Ascending aorta (tissue), 2 donors: ENCODE results near the gene PAQR5. TPM values are rescaled to one million over a fixed set of nuclear protein-coding genes. Genes with fewer than 3 reads are reported as not detected.

Experiments used
- DNase-seq, 2 donors: peaks; one replicate each; pipeline ENCODE4 v3.0.0-alpha.2; 2019; ENCODE audit warnings: low spot score in 2 of 2
- H3K27ac ChIP-seq, 2 donors: fragments of 200-600 bp; sonication (generic); one replicate each; pipeline ENCODE4 v1.5.1; 2016 to 2017; ENCODE audit warnings: mild to moderate bottlenecking in 1 of 2
- H3K27me3 ChIP-seq: fragments of 200-600 bp; sonication (generic); one replicate; pipeline ENCODE4 v1.5.1; 2017
- H3K36me3 ChIP-seq, 2 donors: fragments of 200-600 bp; sonication (generic); one replicate each; pipeline ENCODE4 v1.5.1; 2016
- H3K4me1 ChIP-seq, 2 donors: fragments of 200-600 bp; sonication (generic); one replicate each; pipeline ENCODE4 v1.5.1; 2016 to 2017; ENCODE audit warnings: mild to moderate bottlenecking in 1 of 2
- H3K4me3 ChIP-seq, 2 donors: fragments of 200-600 bp; sonication (generic); one replicate each; pipeline ENCODE4 v1.5.1; 2016 to 2017; ENCODE audit warnings: mild to moderate bottlenecking in 1 of 2
- H3K9me3 ChIP-seq, 2 donors: fragments of 200-600 bp; sonication (generic); one replicate each; pipeline ENCODE4 v1.5.1; 2016
- CTCF ChIP-seq, 3 experiments: fragments of 200-600 bp in 2 of 3; fragments of 450-650 bp in 1 of 3; sonication (generic) in 2 of 3; IDR thresholded peaks; one replicate each; pipeline ENCODE4 v1.5.1; 2016 to 2019; ENCODE audit warnings: antibody characterized with exemption in 3 of 3, mild to moderate bottlenecking in 1 of 3, moderate library complexity in 1 of 3
- intact Hi-C: fragments of 100-400 bp; cut with DNase I; formaldehyde crosslinking; loops from one replicate; pipeline ENCODE4 v1.15.1; 2023
- total RNA-seq: library from RNA; depleted of rRNA; stranded (reverse); fragments of >200 nt; gene quantifications from one replicate; pipeline ENCODE4 v1.1.0, GENCODE V29; 2016

Gene PAQR5
- total RNA-seq, 1 donor from 2014 or later: 1.1 TPM

GRCh38 chr15:69315402-69316110 is 16.8 kb downstream of the PAQR5 start:
- no peak overlapping the region for H3K27ac ChIP-seq
- no peaks in the 10 kb centered on the region for H3K36me3 ChIP-seq
- no peak overlapping the region for H3K4me3 ChIP-seq
- H3K4me1 ChIP-seq: no peaks in the 10 kb centered on the region
- no peak for DNase-seq
- no peaks in the 10 kb centered on the region for H3K27me3 ChIP-seq
- H3K9me3 ChIP-seq: no peaks in the 10 kb centered on the region
- intact Hi-C loops: no loop called here
- no peak for TF ChIP-seq CTCF (IDR thresholded peaks at IDR 0.05)

- DNase-seq: no peak
Measured at GRCh38 chr15:69316291-69316690, 17.6 kb downstream of the PAQR5 start.

GRCh38 chr15:69317392-69317841 is 18.7 kb downstream of the PAQR5 start:
- no peaks in the 10 kb centered on the region for H3K9me3 ChIP-seq
- no peaks in the 10 kb centered on the region for H3K27me3 ChIP-seq
- H3K36me3 ChIP-seq: no peaks in the 10 kb centered on the region
- no peak for DNase-seq
- no peak overlapping the region for H3K4me3 ChIP-seq
- intact Hi-C loops: no loop called here
- TF ChIP-seq CTCF (IDR thresholded peaks at IDR 0.05): no peak
- H3K4me1 ChIP-seq: no peaks in the 10 kb centered on the region
- no peak overlapping the region for H3K27ac ChIP-seq

More at GRCh38 chr15:69316291-69316690, 17.6 kb downstream of the PAQR5 start:
- no peaks in the 10 kb centered on the region for H3K9me3 ChIP-seq
- no peak overlapping the region for H3K4me3 ChIP-seq
- H3K36me3 ChIP-seq: no peaks in the 10 kb centered on the region
- no peaks in the 10 kb centered on the region for H3K27me3 ChIP-seq
- intact Hi-C loops: no loop called here
- H3K27ac ChIP-seq: no peak overlapping the region
- no peaks in the 10 kb centered on the region for H3K4me1 ChIP-seq
- TF ChIP-seq CTCF (IDR thresholded peaks at IDR 0.05): no peak

GRCh38 chr15:69318033-69318432 is 19.3 kb downstream of the PAQR5 start:
- Histone ChIP-seq H3K36me3 (no peaks in the 10 kb centered on the region), H3K4me1 (no peaks in the 10 kb centered on the region), H3K27me3 (no peaks in the 10 kb centered on the region), H3K27ac (no peak overlapping the region), H3K4me3 (no peak overlapping the region), H3K9me3 (no peaks in the 10 kb centered on the region)
- no peak for DNase-seq
- no peak for TF ChIP-seq CTCF (IDR thresholded peaks at IDR 0.05)
- intact Hi-C loops: no loop called here

- no peak overlapping the region for H3K4me3 ChIP-seq
- DNase-seq: no peak
- H3K9me3 ChIP-seq: no peaks in the 10 kb centered on the region
- H3K4me1 ChIP-seq: no peaks in the 10 kb centered on the region
- no peaks in the 10 kb centered on the region for H3K27me3 ChIP-seq
- no peak overlapping the region for H3K27ac ChIP-seq
- intact Hi-C loops: no loop called here
- H3K36me3 ChIP-seq: no peaks in the 10 kb centered on the region
- no peak for TF ChIP-seq CTCF (IDR thresholded peaks at IDR 0.05)
Measured at GRCh38 chr15:69319384-69320375, 21.0 kb downstream of the PAQR5 start.
